Tibial artery (tissue), 4 donors: ENCODE measurements around the gene APOL2.

Experiments
- DNase-seq, 2 donors: peaks; one replicate each; pipeline ENCODE4 v3.0.0-alpha.2; 2019
- H3K27ac ChIP-seq, 2 donors: fragments of 200-600 bp; sonication (generic) in 1 of 2; 1 replicate in 1 of 2; 2 replicates in 1 of 2; pipeline ENCODE4 v1.5.1; 2018 to 2019; ENCODE audit warnings: mild to moderate bottlenecking in 1 of 2
- H3K27me3 ChIP-seq, 2 donors: fragments of 200-600 bp; sonication (generic) in 1 of 2; one replicate each; pipeline versions ENCODE4 v1.5.1 to v1.6.0; 2016 to 2019
- H3K36me3 ChIP-seq, 3 donors: fragments of 200-600 bp; sonication (generic) in 2 of 3; one replicate each; pipeline ENCODE4 v1.5.1; 2016 to 2019; ENCODE audit warnings: mild to moderate bottlenecking in 2 of 3
- H3K4me1 ChIP-seq, 4 donors: fragments of 200-600 bp; sonication (generic) in 2 of 4; 1 replicate in 3 of 4; 2 replicates in 1 of 4; pipeline ENCODE4 v1.5.1; 2016 to 2019
- H3K4me3 ChIP-seq, 2 donors: fragments of 200-600 bp; sonication (generic) in 1 of 2; 1 replicate in 1 of 2; 2 replicates in 1 of 2; pipeline ENCODE4 v1.5.1; 2018 to 2019; ENCODE audit warnings: mild to moderate bottlenecking in 2 of 2
- H3K9me3 ChIP-seq, 3 donors: fragments of 200-600 bp; sonication (generic) in 1 of 3; one replicate each; pipeline ENCODE4 v1.5.1; 2016 to 2019
- CTCF ChIP-seq, 2 experiments: fragments of 200-600 bp in 1 of 2; fragments of 450-650 bp in 1 of 2; IDR thresholded peaks; one replicate each; pipeline ENCODE4 v1.5.1; 2017 to 2019; ENCODE audit warnings: antibody characterized with exemption in 2 of 2, mild to moderate bottlenecking in 1 of 2, moderate library complexity in 1 of 2
- intact Hi-C: fragments of 100-400 bp; cut with DNase I; formaldehyde crosslinking; loops from one replicate; pipeline ENCODE4 v1.15.0; 2023; ENCODE audit warnings: low total_unique reads

APOL2 gene

GRCh38 chr22:36238373-36239149 is 766 bp downstream of the APOL2 start:
- Histone ChIP-seq H3K27ac (peak overlapping the region; percentile 83 to 87), H3K36me3 (peaks cover 0 to 17% (median 4%) of the 10 kb centered on the region in 3 donors), H3K4me1 (peaks cover 0 to 48% (median 29%) of the 10 kb centered on the region in 4 donors), H3K4me3 (peak overlapping the region; percentile 60), H3K9me3 (no peaks in the 10 kb centered on the region), H3K27me3 (no peaks in the 10 kb centered on the region)
- peak in 1 of 2 donors; percentile 54 for DNase-seq
- intact Hi-C loops, result no loop called here
- no peak for TF ChIP-seq CTCF (IDR thresholded peaks at IDR 0.05)

- intact Hi-C loops, result no loop called here
- no peak for TF ChIP-seq CTCF (IDR thresholded peaks at IDR 0.05)
- Histone ChIP-seq H3K4me3 (peak overlapping the region; percentile 60), H3K9me3 (no peaks in the 10 kb centered on the region), H3K4me1 (peaks cover 0 to 47% (median 27%) of the 10 kb centered on the region in 4 donors), H3K36me3 (peaks cover 5 to 25% (median 11%) of the 10 kb centered on the region in 3 donors), H3K27me3 (no peaks in the 10 kb centered on the region), H3K27ac (peak overlapping the region; percentile 83 to 87)
- DNase-seq, result no peak
Observed at GRCh38 chr22:36237462-36238372, 1.6 kb downstream of the APOL2 start.

GRCh38 chr22:36236388-36237319 is 2.7 kb downstream of the APOL2 start:
- TF ChIP-seq CTCF (IDR thresholded peaks at IDR 0.05), result no peak
- peak overlapping the region in 1 of 2 donors; percentile 87 for H3K27ac ChIP-seq
- intact Hi-C loops, result no loop called here
- peaks cover 0 to 47% (median 27%) of the 10 kb centered on the region in 4 donors for H3K4me1 ChIP-seq
- peak overlapping the region in 1 of 2 donors; percentile 60 for H3K4me3 ChIP-seq
- peaks cover 13 to 36% (median 22%) of the 10 kb centered on the region in 3 donors for H3K36me3 ChIP-seq
- DNase-seq, result no peak
- H3K27me3 ChIP-seq, result no peaks in the 10 kb centered on the region
- H3K9me3 ChIP-seq, result no peaks in the 10 kb centered on the region

GRCh38 chr22:36235585-36235984 is 3.7 kb downstream of the APOL2 start:
- H3K27me3 ChIP-seq, result no peaks in the 10 kb centered on the region
- H3K36me3 ChIP-seq, result peaks cover 23 to 47% (median 33%) of the 10 kb centered on the region in 3 donors
- H3K4me1 ChIP-seq, result peaks cover 0 to 47% (median 27%) of the 10 kb centered on the region in 4 donors
- DNase-seq, result no peak
- no peak overlapping the region for H3K4me3 ChIP-seq
- no peak overlapping the region for H3K27ac ChIP-seq
- no peaks in the 10 kb centered on the region for H3K9me3 ChIP-seq
- no peak for TF ChIP-seq CTCF (IDR thresholded peaks at IDR 0.05)
- intact Hi-C loops, result no loop called here

GRCh38 chr22:36234919-36235318 is 4.4 kb downstream of the APOL2 start:
- no peak overlapping the region for H3K27ac ChIP-seq
- H3K36me3 ChIP-seq, result peaks cover 29 to 53% (median 38%) of the 10 kb centered on the region in 3 donors
- intact Hi-C loops, result no loop called here
- H3K9me3 ChIP-seq, result no peaks in the 10 kb centered on the region
- no peak overlapping the region for H3K4me3 ChIP-seq
- H3K27me3 ChIP-seq, result no peaks in the 10 kb centered on the region
- DNase-seq, result no peak
- peaks cover 0 to 45% (median 26%) of the 10 kb centered on the region in 4 donors for H3K4me1 ChIP-seq
- no peak for TF ChIP-seq CTCF (IDR thresholded peaks at IDR 0.05)
